HG02678 (cell line): Measurements from ENCODE around the gene PDF.

Source experiments
- ATAC-seq: cut with Tn5 transposase; IDR thresholded peaks from one replicate; pipeline ENCODE4 v1.9.1; 2021; ENCODE audit warnings: mild to moderate bottlenecking, moderate library complexity; ENCODE audit not compliant: unreplicated experiment

Gene PDF

GRCh38 chr16:69339289-69340094, 9.1 kb upstream of the PDF start, which contains the start of the genes COG8 and NIP7:
COG8 (minus strand) TSS chr16:69339564; CDS start chr16:69339552, 12 bp downstream.
NIP7 (plus strand) TSS chr16:69339772; CDS start chr16:69339830, 58 bp downstream.
- peak; percentile 95 for ATAC-seq

- ATAC-seq = no peak
Measured at GRCh38 chr16:69338557-69339288, 8.3 kb upstream of the PDF start.

GRCh38 chr16:69334696-69335095, 4.3 kb upstream of the PDF start:
- ATAC-seq = no peak

GRCh38 chr16:69329369-69330285, 761 bp downstream of the PDF start:
- peak; percentile 40 for ATAC-seq

- ATAC-seq = no peak
Measured at GRCh38 chr16:69328854-69329316, 1.5 kb downstream of the PDF start.

GRCh38 chr16:69327585-69328310, 2.6 kb downstream of the PDF start:
- no peak for ATAC-seq

- no peak for ATAC-seq
Measured at GRCh38 chr16:69326172-69326873, 4.1 kb downstream of the PDF start.

- no peak for ATAC-seq
Measured at GRCh38 chr16:69325784-69326171, 4.6 kb downstream of the PDF start.

- ATAC-seq = no peak
Measured at GRCh38 chr16:69324585-69325253, 5.7 kb downstream of the PDF start.

GRCh38 chr16:69324013-69324531, 6.3 kb downstream of the PDF start:
- ATAC-seq = no peak

- ATAC-seq = no peak
Measured at GRCh38 chr16:69323415-69323814, 7.0 kb downstream of the PDF start.

GRCh38 chr16:69322343-69322742, 8.0 kb downstream of the PDF start:
- no peak for ATAC-seq

GRCh38 chr16:69321080-69321479, 9.3 kb downstream of the PDF start:
- ATAC-seq = no peak

GRCh38 chr16:69320740-69321073, 9.7 kb downstream of the PDF start:
- ATAC-seq = no peak

- no peak for ATAC-seq
Measured at GRCh38 chr16:69319826-69320739, 10.3 kb downstream of the PDF start.

- no peak for ATAC-seq
Measured at GRCh38 chr16:69319381-69319780, 11.0 kb downstream of the PDF start.

- ATAC-seq = no peak
Measured at GRCh38 chr16:69318911-69319289, 11.5 kb downstream of the PDF start.
